ENCODE measurements around the gene TMEM174.

GRCh38 chr5:73126381-73126780 is 46.6 kb upstream of the TMEM174 start:
- TF ChIP-seq CTCF (IDR thresholded peaks at IDR 0.05; ENCODE audit: borderline replicate concordance, extremely low read depth, low read length, poor library complexity, severe bottlenecking): no peak
- TF ChIP-seq EZH2 (IDR thresholded peaks at IDR 0.05; ENCODE audit: borderline replicate concordance, low read depth, low read length, severe bottlenecking): no peak

Measured in DND-41 (cell line).